SK-N-SH treated with all-trans-retinoic acid at 6 μM for 48 hours (cell line): ENCODE measurements around the gene ALG8.

Source experiments
- BACH2 ChIP-seq: fragments of 250-450 bp; sonication (Bioruptor Pico); IDR thresholded peaks from 2 replicates; pipeline ENCODE4 v1.9.0; 2021; ENCODE audit warnings: mild to moderate bottlenecking, borderline replicate concordance
- ISL1 ChIP-seq: fragments of 250-450 bp; sonication (Bioruptor Pico); IDR thresholded peaks from 2 replicates; pipeline ENCODE4 v2.1.2; 2022; ENCODE audit warnings: mild to moderate bottlenecking, moderate library complexity
- PPARA ChIP-seq: fragments of 250-450 bp; sonication (Bioruptor Pico); IDR thresholded peaks from 2 replicates; pipeline ENCODE4 v1.5.0; 2020; ENCODE audit warnings: mild to moderate bottlenecking, borderline replicate concordance
- TF ChIP-seq, protein P1 (sequence below): fragments of 250-450 bp; sonication (Bioruptor Pico); IDR thresholded peaks from 2 replicates; pipeline ENCODE4 v1.8.0; 2020; ENCODE audit warnings: mild to moderate bottlenecking, moderate library complexity, borderline replicate concordance

DNA sequence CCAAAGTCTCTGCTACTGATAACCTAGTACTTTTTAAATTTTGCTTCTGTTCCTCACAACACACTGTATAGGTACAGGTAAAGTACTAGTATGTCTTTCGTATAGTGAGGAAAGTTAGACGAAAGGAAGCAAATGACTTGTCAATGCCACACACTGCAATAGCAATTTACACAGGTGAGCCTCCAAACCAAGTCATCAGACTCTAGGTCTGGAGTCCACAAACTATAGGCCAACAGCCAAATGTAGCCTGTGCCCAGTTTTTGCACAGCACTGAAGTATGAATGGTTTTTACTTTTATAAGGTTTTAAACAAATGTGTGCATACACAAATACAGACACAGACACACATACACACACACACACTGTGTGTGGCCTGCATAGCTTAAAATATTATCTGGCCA, 28.1 kb downstream of the ALG8 start:
- TF ChIP-seq BACH2 (CRISPR knock-in tag) (no peak), ISL1 (CRISPR knock-in tag) (no peak), PPARA (CRISPR knock-in tag) (no peak)
- TF ChIP-seq, protein P1, sequence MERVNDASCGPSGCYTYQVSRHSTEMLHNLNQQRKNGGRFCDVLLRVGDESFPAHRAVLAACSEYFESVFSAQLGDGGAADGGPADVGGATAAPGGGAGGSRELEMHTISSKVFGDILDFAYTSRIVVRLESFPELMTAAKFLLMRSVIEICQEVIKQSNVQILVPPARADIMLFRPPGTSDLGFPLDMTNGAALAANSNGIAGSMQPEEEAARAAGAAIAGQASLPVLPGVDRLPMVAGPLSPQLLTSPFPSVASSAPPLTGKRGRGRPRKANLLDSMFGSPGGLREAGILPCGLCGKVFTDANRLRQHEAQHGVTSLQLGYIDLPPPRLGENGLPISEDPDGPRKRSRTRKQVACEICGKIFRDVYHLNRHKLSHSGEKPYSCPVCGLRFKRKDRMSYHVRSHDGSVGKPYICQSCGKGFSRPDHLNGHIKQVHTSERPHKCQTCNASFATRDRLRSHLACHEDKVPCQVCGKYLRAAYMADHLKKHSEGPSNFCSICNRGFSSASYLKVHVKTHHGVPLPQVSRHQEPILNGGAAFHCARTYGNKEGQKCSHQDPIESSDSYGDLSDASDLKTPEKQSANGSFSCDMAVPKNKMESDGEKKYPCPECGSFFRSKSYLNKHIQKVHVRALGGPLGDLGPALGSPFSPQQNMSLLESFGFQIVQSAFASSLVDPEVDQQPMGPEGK (CRISPR knock-in tag), result no peak
